ENCODE data around the gene OGDHL.

- TF ChIP-seq POLR2AphosphoS5 (IDR thresholded peaks at IDR 0.05; ENCODE audit: low read depth) (no peak), CTCF (IDR thresholded peaks at IDR 0.05; ENCODE audit: insufficient read depth, low read length) (no peak), GABPA (IDR thresholded peaks at IDR 0.05; ENCODE audit: low read depth) (no peak), SPI1 (IDR thresholded peaks at IDR 0.05; ENCODE audit: borderline replicate concordance, low read depth) (no peak), REST (IDR thresholded peaks at IDR 0.05; ENCODE audit: insufficient replicate concordance, low read depth) (no peak)
These were observed 14.8 kb downstream of the OGDHL start for GRCh38 chr10:49747303-49747646.
